ENCODE measurements around the gene ANKRD11.
"Not testable (repeated sequence)": the region's sequence is repeated elsewhere in the genome, so short reads cannot be mapped to it uniquely, and the experiment has no call there.

The ANKRD11 gene

DNA sequence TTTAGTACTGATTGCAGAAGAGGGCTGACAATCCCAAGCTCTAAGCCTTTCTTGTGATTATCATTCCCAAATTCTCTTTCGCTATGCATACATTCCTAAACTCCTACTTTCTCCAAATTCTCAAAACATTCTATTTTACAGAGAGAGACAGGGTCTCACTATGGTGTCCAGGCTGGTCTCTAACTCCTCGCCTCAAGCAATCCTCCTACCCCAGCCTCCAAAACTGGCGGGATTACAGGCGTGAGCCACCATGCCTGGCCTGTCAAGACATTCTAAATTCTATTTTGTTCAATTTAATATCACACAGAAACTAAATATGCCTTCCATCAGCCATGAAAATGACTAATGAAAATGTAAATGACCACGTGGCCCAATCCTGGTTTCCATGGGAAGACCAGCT lies 39.8 kb downstream of the ANKRD11 start:
- no peak for DNase-seq (ENCODE audit: low spot score)

DNA sequence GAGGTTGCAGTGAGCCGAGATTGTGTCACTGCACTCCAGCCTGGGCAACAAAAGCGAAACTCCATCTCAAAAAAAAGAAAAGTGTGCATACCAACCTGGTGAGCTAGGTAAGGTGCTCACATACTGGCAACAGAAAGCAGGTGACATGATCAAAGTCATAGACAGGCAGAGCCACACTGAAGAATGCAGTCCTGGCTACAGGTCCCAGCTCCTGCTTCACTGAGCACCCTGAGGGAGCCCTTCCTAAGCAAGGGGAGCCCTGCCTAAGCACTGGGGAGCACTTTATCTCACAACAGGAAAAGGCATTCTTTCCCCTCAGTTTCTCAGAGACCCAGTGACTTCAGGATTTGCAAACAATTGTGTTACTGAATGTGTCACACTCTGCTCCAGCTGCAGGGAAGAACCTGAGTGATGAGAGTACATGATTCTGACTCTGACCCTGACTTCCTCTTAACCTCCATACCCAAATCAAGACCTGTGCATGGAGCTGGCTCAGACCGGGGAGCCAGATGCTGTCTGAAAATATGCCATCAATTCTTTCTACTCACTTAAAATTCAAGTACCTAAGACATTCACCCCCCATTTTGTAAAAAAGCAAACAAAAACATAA lies 40.5 kb downstream of the ANKRD11 start:
- DNase-seq (ENCODE audit: low spot score): no peak

DNA sequence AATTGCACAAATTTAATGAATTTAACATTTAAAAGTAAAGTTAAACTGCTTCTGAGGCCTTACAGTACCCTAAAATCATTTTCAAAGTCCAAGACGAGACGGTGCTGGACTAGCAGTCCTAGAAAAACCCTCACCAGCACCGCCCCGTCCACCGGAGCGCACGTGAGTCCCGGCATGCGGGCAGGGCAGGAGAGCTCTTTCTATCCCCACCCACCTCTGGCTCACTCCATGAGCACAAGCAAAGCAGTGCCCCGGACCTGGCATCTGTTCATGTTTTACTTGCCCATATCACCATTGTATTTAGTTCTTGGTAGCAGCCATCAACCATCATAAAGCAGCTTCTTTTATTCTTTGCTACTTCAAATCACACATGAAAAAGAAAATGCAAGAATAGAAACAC lies 41.7 kb downstream of the ANKRD11 start:
- DNase-seq (ENCODE audit: low spot score): no peak

DNA sequence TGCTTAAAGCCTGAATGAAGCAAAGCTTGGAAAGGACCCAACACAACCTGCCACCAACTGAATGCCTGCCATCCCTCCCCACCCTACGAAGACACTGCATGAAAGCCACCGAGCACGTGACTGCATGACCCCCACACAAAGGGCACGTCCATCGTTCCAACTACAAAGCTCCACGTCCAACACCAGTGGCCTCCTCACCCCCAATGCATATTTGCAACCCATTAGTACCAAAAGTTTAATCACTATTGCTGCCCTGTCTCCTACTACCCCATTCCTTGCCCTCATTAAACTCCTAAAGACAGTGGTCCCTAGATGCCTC lies 43.4 kb downstream of the ANKRD11 start:
- DNase-seq (ENCODE audit: low spot score): no peak

DNA sequence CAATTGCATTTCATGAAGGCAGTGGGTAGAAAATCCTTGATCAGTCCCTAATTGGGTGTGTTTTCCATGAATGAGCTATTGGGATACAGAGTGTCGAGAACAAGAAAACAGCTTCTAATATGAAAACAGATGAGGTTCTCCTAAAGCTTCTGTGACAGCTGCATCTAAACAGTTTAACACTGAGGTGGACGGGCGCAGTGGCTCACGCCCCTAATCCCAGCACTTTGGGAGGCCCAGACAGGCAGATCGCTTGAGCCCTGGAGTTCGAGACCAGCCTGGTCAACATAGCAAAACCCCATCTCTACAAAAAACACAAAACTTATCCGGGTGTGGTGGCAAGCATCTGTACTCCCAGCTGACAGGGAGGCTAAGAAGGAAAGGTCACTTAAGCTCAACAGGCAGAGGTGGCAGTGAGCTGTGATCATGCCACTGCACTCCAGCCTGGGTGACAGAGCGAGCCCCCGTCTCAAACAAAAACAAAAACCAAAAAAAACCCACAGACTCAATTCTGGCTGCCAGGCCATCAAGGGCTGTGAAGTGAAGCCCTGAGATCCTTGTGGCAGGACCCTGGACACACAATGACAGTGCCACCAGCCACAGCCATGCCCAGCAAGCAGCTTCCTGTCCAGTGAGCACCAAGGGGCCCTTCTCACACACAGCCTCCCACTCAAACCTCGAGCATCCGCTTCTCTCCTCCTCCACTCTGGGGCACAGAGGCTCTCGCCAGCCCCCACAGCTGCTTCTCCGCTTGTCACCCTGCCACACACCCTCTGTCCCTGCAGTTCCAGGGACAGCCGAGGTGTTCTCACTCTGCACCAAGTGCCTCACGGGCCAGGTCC lies 44.0 kb downstream of the ANKRD11 start:
- DNase-seq (ENCODE audit: low spot score): no peak

DNA sequence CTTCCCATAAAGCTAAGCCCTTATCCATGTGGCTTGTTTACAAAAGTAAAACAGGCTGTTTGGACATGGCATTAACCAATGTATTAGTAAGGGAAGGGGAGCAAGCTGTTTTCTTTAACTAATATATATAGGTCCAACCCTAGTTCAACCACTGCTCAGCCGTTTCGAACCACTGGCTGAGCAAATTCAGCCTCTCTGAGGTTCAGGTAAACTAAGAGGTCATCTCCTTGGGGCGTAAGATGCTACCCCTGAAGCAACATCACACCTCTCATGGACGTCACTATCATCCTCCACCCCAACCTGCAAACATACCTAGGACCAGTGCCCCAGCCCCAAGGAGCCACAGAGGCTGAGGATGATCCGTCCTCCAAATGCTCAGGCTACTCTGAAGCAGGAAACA lies 45.2 kb downstream of the ANKRD11 start:
- no peak for DNase-seq (ENCODE audit: low spot score)

DNA sequence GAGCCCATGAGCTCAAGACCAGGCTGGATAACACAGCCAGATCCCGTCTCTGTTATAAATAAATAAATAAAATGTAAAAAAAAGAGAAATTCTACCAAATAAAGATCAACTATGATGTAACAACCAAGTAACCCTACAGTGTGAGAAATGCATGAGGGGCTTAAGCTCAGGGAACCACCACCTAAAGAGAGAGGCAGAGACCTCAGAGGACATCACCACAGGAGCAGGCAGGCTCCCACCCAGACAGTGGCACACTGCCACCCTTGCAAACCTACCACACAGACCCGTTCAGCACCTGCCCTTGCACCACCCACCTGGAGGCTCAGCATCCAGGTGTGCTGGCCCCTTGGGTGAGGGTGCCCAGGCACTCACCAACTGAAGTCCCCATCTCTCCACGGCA lies 45.6 kb downstream of the ANKRD11 start:
- no peak for DNase-seq (ENCODE audit: low spot score)

DNA sequence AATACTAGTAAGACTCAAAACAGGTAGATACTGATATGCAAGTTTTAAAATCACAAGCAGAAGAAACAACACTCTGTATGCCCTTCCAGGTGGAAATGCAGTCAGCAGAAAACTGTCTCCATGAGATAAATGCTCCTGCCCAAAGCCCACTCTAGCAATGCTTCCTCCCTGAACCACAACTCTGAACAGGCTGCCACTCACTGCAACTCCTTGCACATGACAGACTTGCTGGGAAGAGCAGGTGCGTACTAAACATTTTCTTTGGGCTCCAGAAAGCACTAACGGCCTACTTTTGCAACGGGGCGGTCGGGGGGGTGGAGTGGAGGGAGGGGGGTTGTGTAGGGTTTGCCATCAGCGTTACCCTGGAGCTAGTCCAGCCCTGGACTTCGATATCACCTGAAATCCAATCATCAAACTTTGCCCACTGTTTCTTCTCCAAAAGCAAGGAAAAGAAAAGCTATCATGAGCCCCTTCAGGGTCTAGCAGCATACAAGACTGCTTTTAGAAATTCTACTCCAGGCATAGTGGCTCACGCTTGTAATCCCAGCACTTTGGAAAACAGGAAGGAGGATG lies 46.1 kb downstream of the ANKRD11 start:
- DNase-seq (ENCODE audit: low spot score): no peak

DNA sequence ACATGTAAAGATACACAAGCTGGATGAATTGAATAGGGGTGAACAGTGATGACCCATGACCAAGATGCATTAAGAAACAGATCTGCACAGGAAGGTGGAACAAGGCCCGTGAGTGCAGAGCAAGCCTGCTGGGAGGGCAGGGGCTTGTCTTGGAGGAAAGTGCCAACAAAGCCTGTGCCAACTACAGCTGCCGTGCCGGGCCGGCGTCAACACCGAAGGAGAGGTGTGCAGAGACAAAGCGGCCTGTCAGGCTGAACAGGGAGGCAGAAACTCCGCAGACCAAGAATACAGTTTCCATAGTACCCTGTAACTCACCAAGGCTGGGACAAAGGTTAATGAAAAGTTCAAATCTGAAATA lies 46.7 kb downstream of the ANKRD11 start:
- DNase-seq (ENCODE audit: low spot score): no peak

DNA sequence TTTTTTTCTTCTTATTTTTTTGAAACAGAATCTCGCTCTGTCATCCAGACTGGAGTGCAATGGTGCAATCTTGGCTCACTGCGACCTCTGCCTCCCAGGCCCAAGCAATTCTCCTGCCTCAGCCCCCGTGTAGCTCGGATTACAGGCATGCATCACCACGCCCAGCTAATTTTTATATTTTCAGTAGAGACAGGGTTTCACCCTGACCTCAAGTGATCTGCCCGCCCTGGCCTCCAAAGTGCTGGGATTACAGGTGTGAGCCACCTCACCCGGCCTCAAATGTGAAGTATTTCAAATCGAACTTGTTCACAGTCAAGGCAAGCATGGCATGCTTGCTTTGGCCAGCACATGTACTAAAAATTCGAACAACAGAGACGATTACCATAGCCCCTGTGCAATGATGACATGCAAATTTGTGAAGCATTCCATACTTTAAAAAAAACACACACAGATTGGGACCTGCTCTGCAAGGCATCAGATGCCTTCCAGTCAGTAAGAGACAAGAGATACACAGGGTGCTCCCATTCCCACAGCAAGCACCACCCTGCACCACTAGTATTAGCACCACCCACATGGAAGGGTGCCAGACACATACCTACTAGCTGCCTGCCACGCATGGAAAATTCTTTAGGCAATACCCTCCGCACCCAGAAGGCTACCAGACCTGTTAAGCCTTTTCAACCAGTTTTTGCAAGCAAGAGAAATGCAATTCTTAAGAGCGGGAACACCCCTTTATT lies 47.2 kb downstream of the ANKRD11 start:
- DNase-seq (ENCODE audit: low spot score): peak; percentile 78

DNA sequence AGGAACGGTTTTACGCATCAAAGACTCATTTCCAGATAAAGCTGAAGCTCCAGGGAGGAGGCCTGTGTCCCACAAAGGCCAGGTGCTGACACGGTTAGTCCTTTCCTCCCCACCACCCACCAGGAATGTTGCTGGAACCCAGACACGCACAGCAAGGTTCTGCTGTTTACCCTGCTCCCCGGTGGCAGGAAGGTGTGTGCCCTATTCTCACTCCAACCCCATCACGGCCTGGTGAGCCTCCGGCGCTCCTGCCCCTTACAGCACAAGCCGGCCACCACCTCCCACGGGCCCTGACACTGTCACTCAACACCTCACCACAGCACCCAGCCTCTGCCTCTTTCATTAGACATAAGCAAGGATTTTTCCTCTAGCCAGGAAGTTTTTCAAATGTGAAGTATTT lies 47.8 kb downstream of the ANKRD11 start:
- no peak for DNase-seq (ENCODE audit: low spot score)

DNA sequence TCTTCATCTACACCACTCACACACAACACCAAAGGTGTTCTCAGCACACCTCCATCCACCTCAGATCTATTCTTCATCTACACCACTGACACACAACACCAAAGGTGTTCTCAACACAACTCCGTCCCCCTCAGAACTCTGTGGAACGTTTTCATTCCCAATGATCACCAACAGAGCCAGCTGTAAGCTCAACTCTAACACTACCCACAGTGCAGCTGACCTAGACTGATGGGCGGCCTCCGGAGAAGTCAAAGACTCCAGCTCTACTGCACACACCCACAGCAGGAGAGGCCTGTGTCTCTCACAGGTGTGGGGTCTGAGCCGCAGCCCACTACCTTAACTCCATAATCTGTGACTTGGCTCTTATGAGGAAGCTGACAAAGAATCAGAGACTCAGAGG lies 50.7 kb downstream of the ANKRD11 start:
- no peak for DNase-seq (ENCODE audit: low spot score)

DNA sequence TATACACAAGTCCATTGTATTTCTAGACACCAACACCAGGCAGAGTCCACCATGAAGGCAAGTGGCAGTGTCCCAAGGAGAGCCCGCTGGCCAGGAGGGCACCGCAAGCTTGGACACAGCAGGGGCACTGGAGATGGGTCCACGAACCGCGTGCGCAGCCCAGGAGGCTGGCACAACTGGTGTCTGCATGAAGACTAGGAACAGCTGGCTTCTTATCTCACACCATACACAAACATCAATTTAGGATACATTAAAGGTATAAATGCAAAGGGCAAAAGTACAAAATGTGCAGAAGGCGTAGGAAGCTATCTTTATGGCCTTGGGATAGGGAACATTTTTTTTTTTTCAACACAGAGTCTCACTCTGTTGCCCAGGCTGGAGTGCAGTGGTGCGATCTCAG lies 52.4 kb downstream of the ANKRD11 start:
- no peak for DNase-seq (ENCODE audit: low spot score)

DNA sequence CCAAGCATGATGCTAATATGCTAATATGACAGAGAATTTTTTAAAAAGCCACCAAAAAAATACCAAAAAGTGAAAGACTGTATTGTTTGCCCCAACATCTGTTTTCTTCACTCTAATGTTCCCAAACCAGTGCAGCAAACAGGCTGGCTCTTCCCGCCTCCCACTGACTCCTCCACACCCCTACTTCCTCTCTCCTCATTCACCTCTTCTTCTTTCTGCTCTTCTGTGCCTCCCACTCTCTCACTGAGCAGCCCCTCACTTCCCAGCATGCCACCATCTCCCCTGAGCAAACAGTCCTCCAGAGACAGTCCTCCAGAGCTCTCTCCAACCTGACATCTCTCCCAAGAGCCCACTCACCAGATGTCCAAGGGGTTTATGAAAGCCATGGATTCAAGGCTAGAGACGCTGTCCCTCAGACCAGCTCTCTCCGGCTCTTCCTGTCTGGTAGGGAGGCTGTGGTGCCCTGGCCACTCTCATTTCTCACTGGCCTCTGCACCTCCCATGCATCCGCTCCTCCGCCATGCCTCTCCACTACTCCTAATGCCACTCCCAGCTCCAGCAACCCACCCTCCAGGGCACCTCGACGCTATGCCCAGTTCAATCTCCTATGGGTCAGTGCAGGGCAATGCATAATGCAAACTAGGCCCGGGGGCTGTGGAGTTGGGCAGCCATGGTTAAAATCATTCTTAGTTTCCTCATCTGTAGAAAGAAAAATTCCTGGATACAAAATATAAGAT lies 52.9 kb downstream of the ANKRD11 start:
- DNase-seq (ENCODE audit: low spot score): no peak

DNA sequence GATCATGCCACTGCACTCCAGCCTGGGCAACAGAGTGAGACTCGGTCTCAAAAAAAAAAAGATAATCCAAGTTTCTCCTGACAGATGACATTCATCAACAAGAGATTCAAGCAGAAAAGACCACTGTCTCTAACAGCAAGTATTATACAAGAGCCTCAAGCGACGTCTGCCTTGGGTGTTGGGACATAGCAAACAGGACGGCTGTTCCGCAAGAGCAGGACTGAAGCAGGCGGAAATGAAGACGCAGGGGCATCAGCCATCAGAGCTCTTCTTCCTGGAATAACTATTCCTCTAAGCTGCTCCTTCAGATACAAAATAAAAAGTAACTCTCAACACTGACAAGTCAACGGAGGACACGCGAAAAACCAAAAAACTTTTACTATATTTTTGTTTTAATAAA lies 54.0 kb downstream of the ANKRD11 start:
- DNase-seq (ENCODE audit: low spot score): no peak

DNA sequence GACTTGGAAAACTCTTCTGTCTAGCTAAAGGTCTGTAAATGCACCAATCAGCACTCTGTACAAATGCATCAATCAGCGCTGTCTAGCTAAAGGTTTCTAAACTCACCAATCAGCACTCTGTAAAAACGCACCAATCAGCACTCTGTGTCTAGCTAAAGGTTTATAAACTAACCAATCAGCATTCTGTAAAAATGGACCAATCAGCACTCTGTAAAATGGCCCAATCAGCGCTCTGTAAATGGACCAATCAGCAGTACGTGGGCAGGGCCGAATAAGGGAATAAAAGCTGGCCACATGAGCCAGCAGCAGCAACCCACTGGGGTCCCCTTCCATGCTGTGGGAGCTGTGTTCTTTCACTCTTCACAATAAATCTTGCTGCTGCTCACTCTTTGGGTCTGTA lies 55.3 kb downstream of the ANKRD11 start:
- not testable (repeated sequence) for DNase-seq (ENCODE audit: low spot score)

DNA sequence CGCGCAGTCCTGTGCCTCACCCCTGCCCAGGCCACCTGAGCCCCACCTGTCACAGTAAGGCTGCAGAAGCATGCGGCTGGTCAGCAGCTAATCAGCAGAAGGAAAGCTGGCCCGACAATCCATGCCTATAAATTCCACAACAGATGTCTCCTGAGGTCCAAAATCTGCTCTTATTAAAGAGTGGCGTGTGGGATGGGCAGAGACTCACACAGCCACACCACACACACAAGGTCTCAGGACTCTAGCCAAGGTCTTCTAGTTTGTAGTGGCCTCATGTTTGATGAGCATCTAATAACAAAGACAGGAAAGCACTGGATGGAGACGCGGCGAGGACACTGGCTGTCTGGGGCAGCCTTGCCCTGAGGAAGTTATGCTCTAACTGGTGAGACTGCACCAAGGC lies 55.9 kb downstream of the ANKRD11 start:
- no peak for DNase-seq (ENCODE audit: low spot score)

DNA sequence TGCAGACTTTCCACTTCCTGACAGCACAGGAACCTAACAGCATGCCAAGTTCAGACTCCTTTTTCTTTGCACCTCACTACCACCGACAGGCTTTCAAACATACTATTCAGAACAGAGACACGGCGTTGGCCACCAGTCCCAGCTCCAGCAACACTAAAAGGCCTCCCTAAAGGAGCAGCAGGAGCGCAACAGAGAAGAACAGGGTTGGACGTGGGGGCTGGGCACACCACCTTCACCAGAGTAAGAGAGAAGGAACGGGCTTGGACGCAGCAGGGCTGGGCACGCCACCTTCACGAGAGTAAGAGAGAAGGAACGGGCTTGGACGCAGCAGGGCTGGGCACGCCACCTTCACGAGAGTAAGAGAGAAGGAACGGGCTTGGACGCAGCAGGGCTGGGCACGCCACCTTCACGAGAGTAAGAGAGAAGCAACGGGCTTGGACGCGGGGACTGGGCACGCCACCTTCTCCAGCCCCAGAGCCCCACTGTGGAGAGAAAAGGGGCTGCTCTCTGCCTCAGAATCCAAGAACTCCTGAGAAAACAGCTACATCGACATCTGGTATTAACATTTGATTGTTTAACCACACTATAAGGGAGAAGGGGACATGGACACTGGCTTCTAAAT lies 56.9 kb downstream of the ANKRD11 start:
- DNase-seq (ENCODE audit: low spot score): not testable (repeated sequence)

DNA sequence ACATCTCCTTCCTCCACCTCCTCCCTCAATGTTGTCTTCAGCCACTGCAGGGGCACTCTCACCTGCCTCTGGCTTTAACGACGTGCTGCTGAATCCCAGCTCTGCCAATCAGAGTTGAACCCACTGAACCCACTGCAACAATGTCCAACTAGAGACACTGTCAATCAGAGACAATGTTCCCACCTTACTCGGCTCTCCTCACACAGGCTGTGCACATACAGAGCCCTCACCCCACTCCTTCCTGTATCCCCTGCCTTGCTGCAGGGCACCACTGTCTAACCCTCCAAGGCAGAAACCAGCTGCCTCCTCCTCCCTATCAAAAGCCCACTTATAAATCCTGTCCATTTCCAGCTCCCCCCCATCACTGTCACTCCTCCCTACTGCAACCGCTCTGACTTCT lies 58.7 kb downstream of the ANKRD11 start:
- DNase-seq (ENCODE audit: low spot score): no peak

DNA sequence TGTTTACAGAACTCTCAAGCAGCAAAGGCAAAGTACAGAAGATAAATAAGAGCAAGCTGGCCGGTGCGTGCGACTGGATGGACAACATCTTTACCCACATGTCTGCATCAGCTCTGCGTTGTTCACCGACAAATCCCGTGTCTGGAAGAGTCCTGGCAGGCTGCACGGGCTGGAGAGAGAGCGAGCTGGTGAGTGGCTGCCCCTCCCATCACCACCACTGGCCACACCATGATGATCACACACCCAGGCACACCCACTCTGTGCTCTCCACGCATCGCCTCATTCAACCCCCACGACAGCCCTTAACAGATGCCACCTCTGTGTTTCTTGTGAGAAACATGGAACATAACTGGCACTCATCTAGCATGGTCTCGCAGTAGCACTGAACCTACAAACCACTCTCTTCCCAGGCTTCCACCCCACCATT lies 59.2 kb downstream of the ANKRD11 start:
- no peak for DNase-seq (ENCODE audit: low spot score)

DNA sequence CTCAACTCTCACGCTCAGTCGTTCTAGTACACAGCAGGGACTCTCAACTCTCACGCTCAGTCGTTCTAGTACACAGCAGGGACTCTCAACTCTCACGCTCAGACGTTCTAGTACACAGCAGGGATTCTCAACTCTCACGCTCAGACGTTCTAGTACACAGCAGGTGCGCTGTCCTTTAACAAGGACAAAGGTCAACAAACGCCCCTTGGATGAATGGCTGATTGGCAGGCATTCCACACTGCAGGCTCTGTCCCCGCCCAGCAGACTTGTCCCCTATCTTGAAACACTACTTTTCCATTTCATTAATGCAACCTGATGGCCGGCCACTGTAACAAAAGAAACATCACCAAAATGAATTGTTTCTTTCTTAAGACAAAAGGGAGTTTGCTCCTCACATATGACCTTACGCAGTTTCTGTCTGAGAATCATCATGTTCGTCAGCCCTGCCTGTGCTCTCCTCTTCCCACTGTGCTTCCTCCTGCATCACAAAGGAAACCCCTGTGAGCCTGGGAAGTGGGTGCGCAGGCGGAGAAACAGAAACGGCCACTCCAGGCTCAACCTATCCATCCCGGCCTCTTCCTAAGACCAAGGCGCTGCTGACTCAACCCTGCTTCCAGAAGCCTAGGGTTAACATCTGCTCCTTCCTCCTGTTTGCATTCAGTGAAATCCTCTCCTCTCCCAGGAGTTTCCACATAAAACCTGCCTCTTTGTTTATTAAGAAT lies 59.8 kb downstream of the ANKRD11 start:
- DNase-seq (ENCODE audit: low spot score): no peak
